ENCODE data around the gene GAS2.

GRCh38 chr11:22625448-22626287 lies 40.7 kb upstream of the GAS2 start, which contains the start of gene FANCF:
- TF ChIP-seq EZH2 (IDR thresholded peaks at IDR 0.05; ENCODE audit: borderline replicate concordance, insufficient read depth, low read length, poor library complexity, severe bottlenecking) = no peak
- TF ChIP-seq MXI1 (conservative IDR thresholded peaks at IDR 0.05; ENCODE audit: poor library complexity, severe bottlenecking) = peak; percentile 98
- TF ChIP-seq CTCF (IDR thresholded peaks at IDR 0.05; ENCODE audit: poor library complexity, severe bottlenecking) = no peak
- no peak for TF ChIP-seq REST (IDR thresholded peaks at IDR 0.05; ENCODE audit: borderline replicate concordance)
- TF ChIP-seq RAD21 (conservative IDR thresholded peaks at IDR 0.05) = no peak
- TF ChIP-seq SMC3 (conservative IDR thresholded peaks at IDR 0.05; ENCODE audit: poor library complexity) = peak; percentile 13
- TF ChIP-seq POLR2AphosphoS5 (IDR thresholded peaks at IDR 0.05) = peak; percentile 88

All from neural cell (in vitro differentiated cells).